GM12891 (cell line): ENCODE data around the gene EMC10.

Experiments used
- DNase-seq: peaks from one replicate; pipeline ENCODE4 v3.0.0; 2011; ENCODE audit warnings: low spot score; ENCODE audit not compliant: insufficient read length
- FAIRE-seq: peaks from 2 replicates; lab custom pipeline; 2011; peaks lifted over from hg19 to GRCh38; lab: Jason Lieb, UNC
- PAX5 ChIP-seq: IDR thresholded peaks from 2 replicates; pipeline ENCODE4 v1.6.1; 2011; ENCODE audit warnings: low read length, moderate library complexity, mild to moderate bottlenecking; ENCODE audit not compliant: insufficient read depth, severe bottlenecking
- POLR2A ChIP-seq: IDR thresholded peaks from 2 replicates; pipeline ENCODE4 v1.6.1; 2011; ENCODE audit warnings: low read depth, low read length, control low read depth
- POLR2AphosphoS5 ChIP-seq: IDR thresholded peaks from 2 replicates; pipeline ENCODE4 v1.6.1; 2011; ENCODE audit warnings: low read depth, low read length, control low read depth
- POU2F2 ChIP-seq: IDR thresholded peaks from 2 replicates; pipeline ENCODE4 v1.6.1; 2011; ENCODE audit warnings: low read depth, mild to moderate bottlenecking, control low read depth, low read length, moderate library complexity
- SPI1 ChIP-seq: IDR thresholded peaks from 2 replicates; pipeline ENCODE4 v1.6.1; 2011; ENCODE audit warnings: low read depth, low read length, control low read depth
- TAF1 ChIP-seq: IDR thresholded peaks from 2 replicates; pipeline ENCODE4 v1.6.1; 2011; ENCODE audit warnings: low read depth, low read length, control low read depth

Gene EMC10

GRCh38 chr19:50486823-50487515 is 10.7 kb downstream of the EMC10 start:
- DNase-seq (no peak), FAIRE-seq (no peak)
- TF ChIP-seq POLR2AphosphoS5 (no peak), POU2F2 (no peak), POLR2A (peak; percentile 15; the same call in 1 of the 2 replicates), TAF1 (no peak), SPI1 (no peak), PAX5 (no peak)

- TF ChIP-seq SPI1 (no peak), PAX5 (no peak), POLR2AphosphoS5 (no peak), POLR2A (no peak), TAF1 (no peak), POU2F2 (no peak)
- DNase-seq (no peak), FAIRE-seq (no peak)
Observed at GRCh38 chr19:50488389-50489194, 12.3 kb downstream of the EMC10 start.

- DNase-seq (no peak), FAIRE-seq (no peak)
- TF ChIP-seq PAX5 (no peak), POLR2AphosphoS5 (no peak), SPI1 (no peak), POU2F2 (no peak), TAF1 (no peak), POLR2A (no peak)
Observed at GRCh38 chr19:50489461-50490011, 13.2 kb downstream of the EMC10 start.

- FAIRE-seq (no peak), DNase-seq (no peak)
- TF ChIP-seq POLR2AphosphoS5, result no peak
- TF ChIP-seq SPI1, result no peak
- TF ChIP-seq POLR2A, result no peak
Observed at GRCh38 chr19:50490411-50490811, 14.1 kb downstream of the EMC10 start.

- FAIRE-seq (no peak), DNase-seq (no peak)
Observed at GRCh38 chr19:50490991-50491472, 14.7 kb downstream of the EMC10 start.

GRCh38 chr19:50492303-50493052 is 16.2 kb downstream of the EMC10 start:
- no peak for TF ChIP-seq POU2F2
- TF ChIP-seq SPI1, result no peak
- no peak for TF ChIP-seq POLR2AphosphoS5
- no peak for TF ChIP-seq PAX5
- no peak for TF ChIP-seq TAF1
- TF ChIP-seq POLR2A, result no peak
- DNase-seq, result no peak
- no peak for FAIRE-seq

More at GRCh38 chr19:50490991-50491472, 14.7 kb downstream of the EMC10 start:
- TF ChIP-seq POLR2A, result no peak
- TF ChIP-seq TAF1, result no peak
- TF ChIP-seq SPI1, result no peak
- TF ChIP-seq POLR2AphosphoS5, result no peak
- no peak for TF ChIP-seq PAX5
- TF ChIP-seq POU2F2, result no peak

- FAIRE-seq (no peak), DNase-seq (no peak)
- TF ChIP-seq TAF1 (no peak), PAX5 (no peak)
Observed at GRCh38 chr19:50493171-50493570, 16.9 kb downstream of the EMC10 start.

GRCh38 chr19:50494186-50495019 is 18.1 kb downstream of the EMC10 start:
- no peak for FAIRE-seq
- TF ChIP-seq SPI1, result no peak
- TF ChIP-seq POLR2AphosphoS5, result no peak
- TF ChIP-seq PAX5, result no peak
- TF ChIP-seq TAF1, result no peak
- no peak for TF ChIP-seq POLR2A
- TF ChIP-seq POU2F2, result no peak
- no peak for DNase-seq
